SW 1271 (cell line): ENCODE measurements around the gene MSH3.
"Not testable (repeated sequence)": the region's sequence is repeated elsewhere in the genome, so short reads cannot be mapped to it uniquely, and the experiment has no call there.

Experiments used
- DNase-seq, 2 experiments: peaks; one replicate each; lab custom pipeline; 2025; lab: John Stamatoyannopoulos, UW

MSH3 gene

GRCh38 chr5:80796846-80797245 lies 142.4 kb downstream of the MSH3 start:
- DNase-seq, result no peak

- no peak for DNase-seq
These were observed 143.1 kb downstream of the MSH3 start for GRCh38 chr5:80797428-80798024.

DNA sequence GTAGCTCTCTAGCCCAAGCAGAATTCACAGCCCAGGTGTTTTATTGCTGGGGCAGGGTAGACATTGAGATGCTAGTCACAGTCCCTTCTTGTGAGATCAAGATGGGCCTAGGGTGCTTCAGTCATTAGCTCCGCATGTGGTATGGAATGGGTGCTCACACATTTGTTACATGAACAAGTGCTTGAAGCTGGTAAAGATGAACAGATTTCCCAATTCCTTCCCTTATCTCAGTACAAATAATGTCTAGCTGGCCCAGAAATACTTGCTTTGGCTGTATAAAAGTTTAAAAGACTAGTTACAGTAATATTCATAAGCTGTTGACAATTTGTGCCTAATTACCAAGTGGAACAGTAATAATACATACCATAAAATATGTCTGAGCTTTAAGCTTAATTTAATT lies 143.7 kb downstream of the MSH3 start:
- no peak for DNase-seq

- DNase-seq, result no peak
These were observed 144.2 kb downstream of the MSH3 start for GRCh38 chr5:80798633-80799032.

GRCh38 chr5:80799041-80799440 lies 144.6 kb downstream of the MSH3 start:
- no peak for DNase-seq

- DNase-seq, result no peak
These were observed 145.1 kb downstream of the MSH3 start for GRCh38 chr5:80799573-80799972.

GRCh38 chr5:80804332-80804731 lies 149.9 kb downstream of the MSH3 start:
- no peak for DNase-seq

DNA sequence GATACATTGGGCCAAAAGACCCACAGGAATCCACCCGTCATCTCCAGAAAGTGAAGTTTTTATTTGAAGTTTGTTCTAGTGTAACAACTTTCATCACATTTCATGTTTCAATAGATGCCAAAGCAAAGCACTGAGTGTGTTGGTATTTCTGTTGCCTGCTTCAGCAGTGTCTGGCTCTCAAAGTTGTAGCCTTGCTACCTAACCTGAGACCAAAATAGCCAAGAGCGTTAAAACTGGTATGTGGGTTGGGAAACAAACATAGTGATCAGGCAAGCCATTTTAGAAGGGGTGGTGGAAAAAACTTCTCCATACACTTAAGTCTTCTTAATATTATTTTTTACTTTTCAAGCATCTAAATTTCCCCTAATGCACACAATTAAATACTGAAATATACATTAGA lies 150.6 kb downstream of the MSH3 start:
- no peak for DNase-seq

- DNase-seq, result no peak
These were observed 152.5 kb downstream of the MSH3 start for GRCh38 chr5:80806929-80807328.

- no peak for DNase-seq
These were observed 155.0 kb downstream of the MSH3 start for GRCh38 chr5:80809451-80809850.

DNA sequence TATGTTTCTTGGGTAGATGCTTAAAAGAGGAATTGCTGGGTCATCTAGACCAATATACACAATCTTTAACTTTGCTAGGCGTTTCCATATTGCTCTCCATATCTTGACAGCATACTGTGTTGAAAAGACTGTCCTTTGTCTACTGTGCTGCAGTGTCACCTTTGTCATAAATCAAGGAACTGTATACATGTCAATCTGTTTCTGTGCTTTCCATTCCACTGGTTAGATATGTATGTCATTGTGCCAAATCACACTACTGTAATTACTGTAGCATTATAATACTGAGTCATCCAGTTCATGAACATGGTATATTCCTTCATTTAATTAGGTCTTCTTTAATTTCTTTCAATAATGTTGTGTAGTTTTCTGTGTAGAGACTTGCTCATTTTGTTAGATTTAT lies 156.0 kb downstream of the MSH3 start:
- DNase-seq, result no peak

GRCh38 chr5:80816590-80816989 lies 162.1 kb downstream of the MSH3 start:
- no peak for DNase-seq

DNA sequence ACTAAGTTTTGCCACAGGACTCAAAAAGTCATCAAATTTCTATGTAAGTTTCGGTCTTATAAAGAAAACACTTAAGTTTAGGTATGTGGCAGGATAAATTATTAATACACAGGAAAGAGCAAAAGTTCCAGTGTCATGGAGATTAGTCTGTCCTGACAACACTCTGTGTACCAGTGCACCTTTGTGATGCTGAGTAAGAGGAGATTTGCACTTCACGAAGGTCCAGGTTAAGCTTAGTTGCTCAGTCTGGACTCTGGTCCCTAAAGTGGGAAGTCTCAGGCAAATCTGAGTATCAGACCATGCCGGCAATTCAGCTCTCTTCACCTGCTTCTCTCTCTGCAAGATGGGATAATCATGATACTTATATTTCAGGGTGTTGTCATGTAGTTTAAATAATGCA lies 166.2 kb downstream of the MSH3 start:
- no peak for DNase-seq

DNA sequence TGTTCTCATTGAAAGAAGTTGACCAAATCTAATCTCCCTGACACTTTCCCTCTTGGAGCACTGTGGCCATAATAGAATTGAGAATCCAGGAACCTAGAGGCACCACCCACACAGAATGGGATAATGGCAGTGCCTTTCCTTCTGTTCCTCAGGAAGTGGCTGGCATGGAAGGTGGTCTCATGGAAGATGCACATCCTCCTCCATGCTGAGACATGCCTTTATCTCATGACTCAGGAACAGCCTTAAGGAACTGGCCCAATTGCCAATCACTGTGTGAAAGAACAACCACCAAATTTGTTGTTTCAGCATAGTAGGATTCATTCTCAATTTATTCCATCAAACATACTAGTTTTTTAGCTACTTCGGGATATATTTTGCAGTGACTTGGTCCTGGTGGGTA lies 168.2 kb downstream of the MSH3 start:
- no peak for DNase-seq

DNA sequence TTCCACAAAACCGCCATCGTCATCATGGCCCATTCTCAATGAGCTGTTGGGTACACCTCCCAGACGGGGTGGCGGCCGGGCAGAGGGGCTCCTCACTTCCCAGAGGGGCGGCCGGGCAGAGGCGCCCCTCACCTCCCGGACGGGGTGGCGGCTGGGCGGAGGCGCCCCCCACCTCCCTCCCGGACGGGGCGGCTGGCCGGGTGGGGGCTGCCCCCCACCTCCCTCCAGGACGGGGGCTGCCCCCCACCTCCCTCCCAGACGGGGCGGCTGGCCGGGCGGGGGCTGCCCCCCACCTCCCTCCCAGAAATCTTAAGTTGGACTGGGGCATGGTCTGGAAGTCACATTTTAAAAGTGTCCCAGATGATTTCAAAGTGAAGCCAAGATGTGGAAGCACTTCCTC lies 169.7 kb downstream of the MSH3 start:
- DNase-seq, result not testable (repeated sequence)

DNA sequence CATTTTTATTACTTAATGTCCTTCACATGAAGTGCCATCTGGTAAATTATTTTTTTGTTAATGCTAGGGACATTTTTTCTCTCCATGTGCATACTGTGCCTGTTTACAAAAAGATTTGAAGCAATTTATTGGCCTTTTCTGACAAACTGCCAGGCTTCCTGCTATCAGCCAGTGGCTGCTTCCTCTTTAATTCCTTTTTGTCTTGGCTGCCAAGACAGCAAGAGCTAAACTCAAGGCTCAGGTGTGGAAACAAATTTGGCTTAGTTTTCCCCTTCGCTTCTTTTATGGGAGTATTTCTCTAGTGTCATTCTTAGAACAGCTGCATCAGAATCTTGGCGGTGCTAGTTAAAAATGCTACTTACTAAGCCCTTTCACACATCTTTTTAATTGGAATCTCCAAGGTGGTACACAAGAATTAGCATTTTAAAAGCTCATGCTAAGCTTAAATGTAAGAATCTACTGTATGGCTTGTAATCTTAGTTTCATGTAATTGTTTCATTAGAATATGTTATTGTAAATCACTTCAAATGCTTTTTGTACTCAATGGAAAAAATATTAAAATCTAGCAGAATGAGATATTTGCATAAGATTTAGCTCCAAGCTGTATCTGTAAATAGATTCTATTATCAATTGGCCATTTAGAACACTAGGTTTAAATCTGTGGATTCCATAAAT lies 171.5 kb downstream of the MSH3 start:
- no peak for DNase-seq

DNA sequence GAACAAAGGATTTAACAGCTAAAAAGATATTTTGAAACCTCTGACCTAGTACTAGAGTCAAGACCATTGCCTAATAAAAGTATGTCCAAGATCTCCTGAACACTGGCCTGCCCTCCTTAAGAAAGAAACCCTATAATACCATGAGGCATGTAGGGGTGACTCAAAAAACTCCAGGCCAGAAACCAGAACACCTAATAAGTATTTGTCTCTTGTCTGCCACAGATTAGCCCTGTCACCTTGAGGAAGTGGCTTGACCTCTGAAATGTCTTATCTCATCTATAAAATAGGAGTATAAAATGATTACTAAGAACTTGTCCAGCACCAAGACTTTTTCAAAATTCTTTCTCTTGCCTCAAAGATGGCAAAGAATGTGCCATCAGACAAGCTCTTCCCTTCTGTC lies 180.3 kb downstream of the MSH3 start:
- no peak for DNase-seq

DNA sequence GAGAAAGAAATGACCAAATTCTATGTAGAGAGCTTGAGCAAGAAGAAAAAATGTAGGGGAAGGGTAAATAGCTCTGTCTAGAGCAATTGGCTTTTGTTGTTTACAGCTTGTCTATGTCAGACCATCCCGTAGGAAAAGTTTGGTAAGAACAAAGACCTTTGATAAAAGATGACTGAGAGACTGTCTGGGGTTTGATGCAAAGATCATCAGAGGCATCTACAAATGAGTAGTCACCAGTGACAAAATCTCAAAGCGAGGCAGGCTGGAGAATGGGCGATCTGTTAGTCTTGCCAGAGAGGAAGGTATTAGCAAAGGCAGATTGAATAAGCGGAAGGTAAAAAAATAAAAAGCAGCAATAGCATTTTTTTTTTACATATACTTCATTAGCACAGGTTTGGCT lies 180.7 kb downstream of the MSH3 start:
- no peak for DNase-seq

GRCh38 chr5:80837679-80838078 lies 183.2 kb downstream of the MSH3 start:
- DNase-seq, result no peak

- DNase-seq, result not testable (repeated sequence)
These were observed 186.8 kb downstream of the MSH3 start for GRCh38 chr5:80841026-80841797.

- not testable (repeated sequence) for DNase-seq
These were observed 192.0 kb downstream of the MSH3 start for GRCh38 chr5:80846422-80846821.

- DNase-seq, result not testable (repeated sequence)
These were observed 195.7 kb downstream of the MSH3 start for GRCh38 chr5:80850168-80850567.
